ENCODE results near the gene SRL.

- no peak for TF ChIP-seq POLR2AphosphoS5 (IDR thresholded peaks at IDR 0.05)
- no peak for TF ChIP-seq POLR2A (IDR thresholded peaks at IDR 0.05)
- no peak for TF ChIP-seq CTCF (IDR thresholded peaks at IDR 0.05)
Observed at GRCh38 chr16:4260360-4260759, 18.5 kb upstream of the SRL start.
